Sigmoid colon (tissue), 7 donors: ENCODE data around the gene KLHL1. TPM values are rescaled to one million over a fixed set of nuclear protein-coding genes. Genes with fewer than 3 reads are reported as not detected.

Experiments
- DNase-seq: peaks from one replicate; pipeline ENCODE4 v3.0.0-alpha.2; 2019
- H3K27ac ChIP-seq, 4 donors: fragments of 200-600 bp; sonication (generic); one replicate each; pipeline ENCODE4 v1.5.1; 2016 to 2019; ENCODE audit warnings: mild to moderate bottlenecking in 1 of 4
- H3K27me3 ChIP-seq, 3 donors: fragments of 200-600 bp; sonication (generic); one replicate each; pipeline ENCODE4 v1.5.1; 2019; ENCODE audit warnings: mild to moderate bottlenecking in 1 of 3
- H3K36me3 ChIP-seq, 4 donors: fragments of 200-600 bp; sonication (generic); one replicate each; pipeline ENCODE4 v1.5.1; 2016 to 2019
- H3K4me1 ChIP-seq, 4 donors: fragments of 200-600 bp; sonication (generic); one replicate each; pipeline ENCODE4 v1.5.1; 2017 to 2019
- H3K4me3 ChIP-seq, 4 donors: fragments of 200-600 bp; sonication (generic); one replicate each; pipeline ENCODE4 v1.5.1; 2017 to 2019; ENCODE audit warnings: mild to moderate bottlenecking in 2 of 4, moderate library complexity in 1 of 4
- H3K9me3 ChIP-seq, 4 donors: fragments of 200-600 bp in 3 of 4; sonication (generic) in 3 of 4; one replicate each; pipeline versions ENCODE4 v1.5.1 to v1.6.1; 2013 to 2019
- EP300 ChIP-seq, 4 donors: sonication (generic); formaldehyde crosslinking; IDR thresholded peaks; one replicate each; pipeline ENCODE4 v1.6.1; 2017; ENCODE audit warnings: antibody characterized with exemption in 4 of 4
- POLR2A ChIP-seq, 2 donors: fragments of 450-650 bp; IDR thresholded peaks; one replicate each; pipeline ENCODE4 v1.6.1; 2016; ENCODE audit warnings: antibody characterized with exemption in 2 of 2, mild to moderate bottlenecking in 2 of 2, moderate library complexity in 2 of 2
- POLR2AphosphoS5 ChIP-seq, 4 donors: sonication (generic); formaldehyde crosslinking; IDR thresholded peaks; one replicate each; pipeline ENCODE4 v1.6.1; 2017; ENCODE audit warnings: antibody characterized with exemption in 4 of 4
- WGBS, 2 donors: extraction: QIAGEN DNeasy Blood & Tissue Kit; methylation state at CpG; one replicate each; pipeline ENCODE4 v1.1.7; 2013; 5-methylcytosine and 5-hydroxymethylcytosine counted together
- intact Hi-C: fragments of 100-400 bp; cut with DNase I; formaldehyde crosslinking; loops from one replicate; pipeline ENCODE4 v1.15.1; 2023
- polyA plus RNA-seq, 3 donors: library from polyadenylated mRNA; stranded (reverse); fragments of 200-250 nt; gene quantifications; one replicate each; pipeline ENCODE4 v1.2.3, GENCODE V29; 2013
- small RNA-seq, 3 donors: library from RNA; depleted of rRNA; stranded (forward); fragments of <200 nt; gene quantifications; one replicate each; pipeline ENCODE3, GENCODE V24; 2016
- total RNA-seq, 4 donors: library from RNA; depleted of rRNA; stranded (reverse); fragments of >200 nt; gene quantifications; one replicate each; pipeline ENCODE4 v1.1.0, GENCODE V29; 2016
- TF ChIP-seq, protein P1 (sequence below), 4 experiments: fragments of 450-650 bp in 3 of 4; fragments of 200-600 bp in 1 of 4; IDR thresholded peaks; one replicate each; pipeline ENCODE4 v1.5.1; 2016 to 2019; ENCODE audit warnings: antibody characterized with exemption in 4 of 4, mild to moderate bottlenecking in 3 of 4, moderate library complexity in 2 of 4
- donor health status: healthy with polysubstance abuse.
- donor health status: Bipolar disorder and iron deficiency.
- donor health status: healthy.

KLHL1 gene
- total and polyA plus RNA-seq, 7 donors = 0.10 to 0.36 (median 0.27) TPM; not detected in 4

DNA sequence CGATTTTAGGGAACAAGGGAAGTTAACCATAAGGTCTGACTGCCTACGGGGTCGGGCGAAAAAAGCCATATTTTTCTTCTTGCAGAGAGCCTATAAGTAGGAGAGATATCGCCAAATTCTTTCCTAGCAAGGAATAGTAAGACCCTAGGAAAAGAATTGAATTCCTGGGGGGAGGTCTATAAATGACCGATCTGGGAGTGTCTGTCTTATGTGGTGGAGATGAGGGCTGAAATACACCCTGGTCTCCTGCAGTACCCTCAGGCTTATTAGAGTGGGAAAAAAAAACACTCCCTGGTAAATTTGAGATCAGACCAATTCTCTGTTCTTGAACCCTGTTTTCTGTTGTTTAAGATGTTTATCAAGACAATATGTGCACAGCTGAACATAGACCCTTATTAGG, 448.1 kb downstream of the KLHL1 start:
- Histone ChIP-seq H3K27ac (no peak overlapping the region), H3K4me1 (no peaks in the 10 kb centered on the region), H3K9me3 (peaks cover 0 to 5% (median 0%) of the 10 kb centered on the region in 4 donors), H3K36me3 (no peaks in the 10 kb centered on the region), H3K27me3 (no peaks in the 10 kb centered on the region), H3K4me3 (no peak overlapping the region)
- WGBS, 2 donors = 69 to 87% methylated on average over 6 of the region's 6 CpGs
- DNase-seq = no peak
- TF ChIP-seq, protein P1, sequence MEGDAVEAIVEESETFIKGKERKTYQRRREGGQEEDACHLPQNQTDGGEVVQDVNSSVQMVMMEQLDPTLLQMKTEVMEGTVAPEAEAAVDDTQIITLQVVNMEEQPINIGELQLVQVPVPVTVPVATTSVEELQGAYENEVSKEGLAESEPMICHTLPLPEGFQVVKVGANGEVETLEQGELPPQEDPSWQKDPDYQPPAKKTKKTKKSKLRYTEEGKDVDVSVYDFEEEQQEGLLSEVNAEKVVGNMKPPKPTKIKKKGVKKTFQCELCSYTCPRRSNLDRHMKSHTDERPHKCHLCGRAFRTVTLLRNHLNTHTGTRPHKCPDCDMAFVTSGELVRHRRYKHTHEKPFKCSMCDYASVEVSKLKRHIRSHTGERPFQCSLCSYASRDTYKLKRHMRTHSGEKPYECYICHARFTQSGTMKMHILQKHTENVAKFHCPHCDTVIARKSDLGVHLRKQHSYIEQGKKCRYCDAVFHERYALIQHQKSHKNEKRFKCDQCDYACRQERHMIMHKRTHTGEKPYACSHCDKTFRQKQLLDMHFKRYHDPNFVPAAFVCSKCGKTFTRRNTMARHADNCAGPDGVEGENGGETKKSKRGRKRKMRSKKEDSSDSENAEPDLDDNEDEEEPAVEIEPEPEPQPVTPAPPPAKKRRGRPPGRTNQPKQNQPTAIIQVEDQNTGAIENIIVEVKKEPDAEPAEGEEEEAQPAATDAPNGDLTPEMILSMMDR (IDR thresholded peaks at IDR 0.05) = no peak
- TF ChIP-seq POLR2A (IDR thresholded peaks at IDR 0.05) (no peak), POLR2AphosphoS5 (IDR thresholded peaks at IDR 0.05) (no peak), EP300 (IDR thresholded peaks at IDR 0.05) (no peak)
- intact Hi-C loops = no loop called here

- Histone ChIP-seq H3K4me3 (no peak overlapping the region), H3K27me3 (no peaks in the 10 kb centered on the region), H3K4me1 (no peaks in the 10 kb centered on the region), H3K27ac (no peak overlapping the region), H3K9me3 (peaks cover 0 to 5% (median 2%) of the 10 kb centered on the region in 4 donors), H3K36me3 (no peaks in the 10 kb centered on the region)
- WGBS, 2 donors = 61 to 90% methylated on average over 2 of the region's 2 CpGs
- no peak for DNase-seq
- no peak for TF ChIP-seq POLR2A (IDR thresholded peaks at IDR 0.05)
- TF ChIP-seq EP300 (IDR thresholded peaks at IDR 0.05) = no peak
- no peak for TF ChIP-seq POLR2AphosphoS5 (IDR thresholded peaks at IDR 0.05)
- TF ChIP-seq, protein P1 (IDR thresholded peaks at IDR 0.05) = no peak
- intact Hi-C loops = no loop called here
Measured at GRCh38 chr13:69657676-69658075, 450.6 kb downstream of the KLHL1 start.

GRCh38 chr13:69654392-69654791, 453.9 kb downstream of the KLHL1 start:
- TF ChIP-seq POLR2A (IDR thresholded peaks at IDR 0.05) = no peak
- no peak for TF ChIP-seq EP300 (IDR thresholded peaks at IDR 0.05)
- TF ChIP-seq, protein P1 (IDR thresholded peaks at IDR 0.05) = no peak
- TF ChIP-seq POLR2AphosphoS5 (IDR thresholded peaks at IDR 0.05) = no peak
- Histone ChIP-seq H3K4me1 (no peaks in the 10 kb centered on the region), H3K9me3 (peaks cover 0 to 3% (median 0%) of the 10 kb centered on the region in 4 donors), H3K27ac (no peak overlapping the region), H3K4me3 (no peak overlapping the region), H3K27me3 (no peaks in the 10 kb centered on the region), H3K36me3 (no peaks in the 10 kb centered on the region)
- DNase-seq = no peak
- intact Hi-C loops = no loop called here
- 85 to 90% methylated on average over 5 of the region's 5 CpGs for WGBS, 2 donors

Small RNA genes lying within 50 kb of the gene (small RNA-seq; reads per million reads assigned to genes)
- 0 reads per million in 3 donors for gene RNY3P10

Other genes starting within 250 kb of the KLHL1 start
- not detected for gene ATXN8OS, start 626 bp downstream of the KLHL1 start, total RNA-seq
- gene ATXN8OS, start 626 bp downstream of the KLHL1 start, polyA plus RNA-seq = not detected